HL-60 (cell line): ENCODE measurements around the gene SMIM30.

ENCODE experiments used
- DNase-seq, 2 experiments: peaks; one replicate each; pipeline ENCODE4 v3.0.0-alpha.2; 2010 to 2020; ENCODE audit warnings: low read depth in 1 of 2, low spot score in 1 of 2
- H3K27ac ChIP-seq: fragments of 250-450 bp; sonication (Bioruptor Pico); replicated peaks from 2 replicates; pipeline ENCODE4 v1.5.1; 2020; ENCODE audit warnings: mild to moderate bottlenecking, moderate library complexity
- H3K27me3 ChIP-seq: fragments of 250-450 bp; sonication (Bioruptor Pico); 2 replicates; pipeline ENCODE4 v1.5.1; 2021; ENCODE audit warnings: mild to moderate bottlenecking, moderate library complexity; ENCODE audit not compliant: insufficient read depth, poor library complexity, severe bottlenecking
- H3K4me3 ChIP-seq: replicated peaks from 2 replicates; pipeline ENCODE4 v1.5.1; 2011; ENCODE audit warnings: mild to moderate bottlenecking, control low read depth, low read length; ENCODE audit not compliant: insufficient read depth
- CTCF ChIP-seq: IDR thresholded peaks from one replicate; pipeline ENCODE4 v1.5.1; 2011; ENCODE audit warnings: low read length, control low read depth, inconsistent platforms; ENCODE audit not compliant: insufficient read depth
- GABPA ChIP-seq: IDR thresholded peaks from 2 replicates; pipeline ENCODE4 v1.6.1; 2012; ENCODE audit warnings: low read depth
- POLR2AphosphoS5 ChIP-seq: IDR thresholded peaks from 2 replicates; pipeline ENCODE4 v1.6.1; 2012; ENCODE audit warnings: low read depth
- SPI1 ChIP-seq: IDR thresholded peaks from 2 replicates; pipeline ENCODE4 v1.6.1; 2012; ENCODE audit warnings: low read depth, mild to moderate bottlenecking, borderline replicate concordance
- TF ChIP-seq, protein P1 (sequence below): IDR thresholded peaks from 2 replicates; pipeline ENCODE4 v1.6.1; 2012; ENCODE audit warnings: low read depth; ENCODE audit not compliant: insufficient replicate concordance

Gene SMIM30

DNA sequence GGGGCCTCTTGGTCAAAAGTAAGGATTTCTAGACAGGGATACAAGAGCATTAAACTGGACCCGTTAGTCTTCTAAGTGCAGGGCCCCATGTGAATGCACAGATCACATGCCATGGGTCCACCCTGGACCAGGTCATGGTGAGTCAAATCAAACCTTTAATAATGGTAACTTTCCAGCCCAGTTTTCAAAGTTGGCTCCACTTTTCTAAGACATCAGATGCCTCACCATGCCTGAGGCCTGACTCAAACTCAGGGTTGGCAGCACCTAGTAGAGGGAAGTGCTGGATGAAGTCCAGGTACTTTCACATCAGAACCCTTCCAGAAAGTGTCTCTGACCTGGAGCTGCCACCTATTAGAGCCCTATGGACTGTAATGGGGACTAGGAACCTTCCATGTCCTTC is 9.7 kb upstream of the SMIM30 start:
- no peak for DNase-seq
- TF ChIP-seq POLR2AphosphoS5 (no peak), GABPA (no peak), SPI1 (no peak), CTCF (no peak)
- TF ChIP-seq, protein P1, sequence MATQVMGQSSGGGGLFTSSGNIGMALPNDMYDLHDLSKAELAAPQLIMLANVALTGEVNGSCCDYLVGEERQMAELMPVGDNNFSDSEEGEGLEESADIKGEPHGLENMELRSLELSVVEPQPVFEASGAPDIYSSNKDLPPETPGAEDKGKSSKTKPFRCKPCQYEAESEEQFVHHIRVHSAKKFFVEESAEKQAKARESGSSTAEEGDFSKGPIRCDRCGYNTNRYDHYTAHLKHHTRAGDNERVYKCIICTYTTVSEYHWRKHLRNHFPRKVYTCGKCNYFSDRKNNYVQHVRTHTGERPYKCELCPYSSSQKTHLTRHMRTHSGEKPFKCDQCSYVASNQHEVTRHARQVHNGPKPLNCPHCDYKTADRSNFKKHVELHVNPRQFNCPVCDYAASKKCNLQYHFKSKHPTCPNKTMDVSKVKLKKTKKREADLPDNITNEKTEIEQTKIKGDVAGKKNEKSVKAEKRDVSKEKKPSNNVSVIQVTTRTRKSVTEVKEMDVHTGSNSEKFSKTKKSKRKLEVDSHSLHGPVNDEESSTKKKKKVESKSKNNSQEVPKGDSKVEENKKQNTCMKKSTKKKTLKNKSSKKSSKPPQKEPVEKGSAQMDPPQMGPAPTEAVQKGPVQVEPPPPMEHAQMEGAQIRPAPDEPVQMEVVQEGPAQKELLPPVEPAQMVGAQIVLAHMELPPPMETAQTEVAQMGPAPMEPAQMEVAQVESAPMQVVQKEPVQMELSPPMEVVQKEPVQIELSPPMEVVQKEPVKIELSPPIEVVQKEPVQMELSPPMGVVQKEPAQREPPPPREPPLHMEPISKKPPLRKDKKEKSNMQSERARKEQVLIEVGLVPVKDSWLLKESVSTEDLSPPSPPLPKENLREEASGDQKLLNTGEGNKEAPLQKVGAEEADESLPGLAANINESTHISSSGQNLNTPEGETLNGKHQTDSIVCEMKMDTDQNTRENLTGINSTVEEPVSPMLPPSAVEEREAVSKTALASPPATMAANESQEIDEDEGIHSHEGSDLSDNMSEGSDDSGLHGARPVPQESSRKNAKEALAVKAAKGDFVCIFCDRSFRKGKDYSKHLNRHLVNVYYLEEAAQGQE: no peak
- no peak overlapping the region for H3K4me3 ChIP-seq
- H3K27me3 ChIP-seq: no peaks in the 10 kb centered on the region
- H3K27ac ChIP-seq: no peak overlapping the region

GRCh38 chr7:113125728-113126127 is 7.4 kb upstream of the SMIM30 start:
- no peak for DNase-seq
- H3K27me3 ChIP-seq: no peaks in the 10 kb centered on the region
- TF ChIP-seq, protein P1: no peak
- TF ChIP-seq GABPA: no peak
- H3K4me3 ChIP-seq: no peak overlapping the region
- H3K27ac ChIP-seq: no peak overlapping the region

GRCh38 chr7:113122744-113123143 is 4.4 kb upstream of the SMIM30 start:
- DNase-seq: no peak
- TF ChIP-seq GABPA (no peak), SPI1 (no peak), POLR2AphosphoS5 (no peak), CTCF (no peak)
- TF ChIP-seq, protein P1: no peak

DNA sequence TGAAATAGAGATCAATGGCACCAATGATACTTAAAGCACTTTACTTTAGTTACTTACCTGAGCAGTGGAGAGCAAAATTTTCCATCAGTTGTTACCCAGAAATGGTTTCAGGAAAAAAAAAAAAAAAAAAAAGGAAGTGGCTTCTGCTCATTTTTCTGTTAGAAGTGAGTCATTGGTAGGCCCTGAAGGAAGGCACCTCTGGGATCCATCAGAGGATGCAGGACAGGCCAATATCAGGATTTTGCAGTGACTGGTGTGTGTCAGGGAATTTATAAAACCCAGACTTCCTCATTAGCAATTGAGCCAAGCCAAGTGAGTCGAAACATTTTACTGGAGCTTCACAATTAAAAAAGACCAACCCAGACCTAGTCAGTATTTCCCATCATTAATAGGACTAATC is 2.3 kb upstream of the SMIM30 start:
- DNase-seq: peak; percentile 56 to 75
- peak overlapping the region; percentile 43 for H3K27ac ChIP-seq
- no peaks in the 10 kb centered on the region for H3K27me3 ChIP-seq
- TF ChIP-seq SPI1 (peak; percentile 92), POLR2AphosphoS5 (no peak), GABPA (no peak)
- TF ChIP-seq, protein P1: no peak
- H3K4me3 ChIP-seq: no peak overlapping the region

More at GRCh38 chr7:113122744-113123143, 4.4 kb upstream of the SMIM30 start:
- no peaks in the 10 kb centered on the region for H3K27me3 ChIP-seq
- no peak overlapping the region for H3K4me3 ChIP-seq
- no peak overlapping the region for H3K27ac ChIP-seq
